PC-3 (cell line): Measurements from ENCODE around the gene SUV39H1. TPM values are rescaled to one million over a fixed set of nuclear protein-coding genes. Genes with fewer than 3 reads are reported as not detected.

Source experiments
- ATAC-seq: fragments of 200-7000 bp; cut with Tn5 transposase; 2 replicates; pipeline ENCODE4 v1.9.1; 2020; ENCODE audit warnings: mild to moderate bottlenecking, moderate library complexity
- BruUV-seq: library from RNA; stranded (reverse); fragments of 400-500 nt; replicated peaks from 2 replicates; lab custom pipeline; 2021; lab: Mats Ljungman, UMichigan
- CTCF ChIA-PET: fragments of 300-600 bp; sonication (Branson Sonifier 250); formaldehyde crosslinking; loops from one replicate; lab custom pipeline; 2022; ENCODE audit warnings: antibody characterized with exemption; lab: Charles Lee
- POLR2A ChIA-PET: fragments of 300-600 bp; sonication (Branson Sonifier 250); formaldehyde crosslinking; loops from one replicate; lab custom pipeline; 2022; ENCODE audit warnings: antibody characterized with exemption; ENCODE audit not compliant: unreplicated experiment; lab: Charles Lee
- DNase-seq: peaks from one replicate; pipeline ENCODE4 v3.0.0-alpha.2; 2015
- H2AFZ ChIP-seq: fragments of 300-600 bp; sonication (generic); 2 replicates; pipeline ENCODE4 v1.6.0; 2016; ENCODE audit warnings: antibody characterized with exemption, low read length
- H3F3A ChIP-seq: fragments of 300-600 bp; sonication (generic); one replicate; pipeline ENCODE4 v1.6.0; 2017; ENCODE audit warnings: antibody characterized with exemption, low read length, control low read depth, mild to moderate bottlenecking; ENCODE audit not compliant: unreplicated experiment
- H3K27ac ChIP-seq: fragments of 300-600 bp; sonication (generic); 2 replicates; pipeline ENCODE4 v1.5.1; 2016; ENCODE audit warnings: mild to moderate bottlenecking, low read length
- H3K27me3 ChIP-seq: fragments of 300-600 bp; sonication (generic); 2 replicates; pipeline ENCODE4 v1.6.1; 2016; ENCODE audit warnings: low read length, mixed read lengths
- H3K36me3 ChIP-seq: fragments of 300-600 bp; sonication (generic); 2 replicates; pipeline ENCODE4 v1.6.1; 2016; ENCODE audit warnings: low read depth, mixed run types, low read length, mixed read lengths
- H3K4me1 ChIP-seq: fragments of 300-600 bp; sonication (generic); 2 replicates; pipeline ENCODE4 v1.5.1; 2016; ENCODE audit warnings: low read length; ENCODE audit not compliant: insufficient read depth
- H3K4me2 ChIP-seq: fragments of 300-600 bp; sonication (generic); 2 replicates; pipeline ENCODE4 v1.6.0; 2016; ENCODE audit warnings: low read length
- H3K4me3 ChIP-seq: fragments of 300-600 bp; sonication (generic); 2 replicates; pipeline ENCODE4 v1.5.1; 2016; ENCODE audit warnings: mild to moderate bottlenecking, low read length, mixed read lengths
- H3K79me2 ChIP-seq: fragments of 300-600 bp; sonication (generic); 2 replicates; pipeline ENCODE4 v1.6.1; 2017; ENCODE audit warnings: low read length, mixed read lengths
- H3K9ac ChIP-seq: fragments of 300-600 bp; sonication (generic); 2 replicates; pipeline ENCODE4 v1.6.0; 2016; ENCODE audit warnings: mild to moderate bottlenecking, low read length
- H3K9me2 ChIP-seq: fragments of 300-600 bp; sonication (generic); replicated peaks from 2 replicates; pipeline ENCODE4 v1.6.1; 2016; ENCODE audit warnings: mixed run types, low read length, mixed read lengths
- H3K9me3 ChIP-seq: fragments of 300-600 bp; sonication (generic); 2 replicates; pipeline ENCODE4 v1.6.1; 2016; ENCODE audit warnings: low read length, mixed read lengths
- H4K20me1 ChIP-seq: fragments of 300-600 bp; sonication (generic); 2 replicates; pipeline ENCODE4 v1.6.1; 2016; ENCODE audit warnings: low read length, mixed read lengths
- EZH2 ChIP-seq: fragments of 300-600 bp; sonication (generic); IDR thresholded peaks from one replicate; pipeline ENCODE4 v1.6.1; 2017; ENCODE audit warnings: antibody characterized with exemption, mild to moderate bottlenecking, low read length; ENCODE audit not compliant: unreplicated experiment
- EZH2phosphoT487 ChIP-seq: fragments of 300-600 bp; sonication (generic); IDR thresholded peaks from 2 replicates; pipeline ENCODE4 v1.6.1; 2018; ENCODE audit warnings: mild to moderate bottlenecking, antibody characterized with exemption, low read length, borderline replicate concordance
- intact Hi-C: fragments of 100-400 bp; cut with micrococcal nuclease; formaldehyde crosslinking; loops from 2 replicates; pipeline ENCODE4 v1.9.0; 2023
- total RNA-seq: library from RNA; depleted of rRNA; stranded (reverse); fragments of >200 nt; gene quantifications from 2 replicates; pipeline ENCODE4 v1.2.3, GENCODE V29; 2014
- TF ChIP-seq, protein P1 (sequence below): fragments of 300-600 bp; sonication (generic); conservative IDR thresholded peaks from 2 replicates; pipeline ENCODE4 v1.5.1; 2017; ENCODE audit warnings: antibody characterized with exemption, low read depth, mild to moderate bottlenecking, low read length

Gene SUV39H1
- total RNA-seq, 1 experiment from 2014 or later, result 22.3 TPM

DNA sequence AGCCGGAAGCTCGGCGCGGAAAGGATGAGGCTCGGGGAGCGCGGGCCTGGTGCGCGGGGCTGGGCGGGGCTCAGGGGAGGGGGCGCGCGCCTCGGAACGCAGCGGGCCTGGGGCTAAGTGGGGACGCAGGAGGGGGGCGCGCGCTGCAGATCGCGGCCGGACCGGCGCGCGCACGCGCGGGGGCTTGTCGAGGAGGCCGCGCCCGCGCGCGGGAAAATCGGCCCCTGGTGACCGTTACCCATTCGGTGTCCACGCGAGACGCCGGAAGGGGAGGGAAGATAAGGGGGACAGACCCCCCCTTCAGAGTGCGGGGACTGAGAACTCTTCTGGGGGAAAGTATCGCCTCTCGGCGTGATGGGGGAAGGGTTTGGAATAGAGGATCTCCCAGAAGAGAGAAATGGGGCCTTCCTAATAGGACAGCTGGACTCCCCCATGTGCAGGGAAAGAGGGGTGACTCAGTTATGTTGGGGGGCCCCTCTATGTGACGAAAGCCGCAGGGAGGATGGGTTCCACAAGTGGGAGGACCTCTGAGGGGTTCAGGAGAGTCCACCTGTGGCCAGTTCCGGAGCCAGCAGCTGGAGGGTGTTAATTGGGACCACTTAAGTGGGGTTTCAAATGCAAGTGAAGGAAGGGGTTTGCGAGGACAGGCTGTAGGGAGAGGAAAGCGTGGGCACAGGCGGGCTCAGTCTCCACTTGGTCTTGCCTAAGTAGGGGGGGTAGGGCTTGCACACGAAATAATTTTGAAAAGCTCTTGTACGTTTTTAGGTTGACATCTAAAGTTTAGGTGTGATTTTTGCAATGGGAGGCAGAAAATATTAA is 584 bp downstream of the SUV39H1 start:
- Histone ChIP-seq H3K79me2 (peaks cover 51% of the 10 kb centered on the region), H3K4me3 (peak overlapping the region; percentile 78), H3F3A (no peaks in the 10 kb centered on the region), H3K27ac (peak overlapping the region; percentile 64), H3K36me3 (peaks cover 15% of the 10 kb centered on the region), H3K27me3 (no peaks in the 10 kb centered on the region), H3K4me2 (peak overlapping the region; percentile 93), H3K9me3 (no peaks in the 10 kb centered on the region), H3K9ac (peak overlapping the region; percentile 95), H3K4me1 (peaks cover 12% of the 10 kb centered on the region), H4K20me1 (no peaks in the 10 kb centered on the region), H3K9me2 (no peaks in the 10 kb centered on the region), H2AFZ (peak overlapping the region; percentile 57)
- POLR2A ChIA-PET, result interaction anchor here (0.6 to 0.7 kb wide), 2 partner anchors 40 to 426 kb away, joined by 4 read pairs; no protein-coding TSS in a partner anchor
- no TSS peak for BruUV-seq
- intact Hi-C loops, result loop anchor here (1.0 kb wide), 2 partner anchors 49 to 104 kb away; no protein-coding TSS in a partner anchor
- DNase-seq, result peak; percentile 45
- TF ChIP-seq, protein P1, sequence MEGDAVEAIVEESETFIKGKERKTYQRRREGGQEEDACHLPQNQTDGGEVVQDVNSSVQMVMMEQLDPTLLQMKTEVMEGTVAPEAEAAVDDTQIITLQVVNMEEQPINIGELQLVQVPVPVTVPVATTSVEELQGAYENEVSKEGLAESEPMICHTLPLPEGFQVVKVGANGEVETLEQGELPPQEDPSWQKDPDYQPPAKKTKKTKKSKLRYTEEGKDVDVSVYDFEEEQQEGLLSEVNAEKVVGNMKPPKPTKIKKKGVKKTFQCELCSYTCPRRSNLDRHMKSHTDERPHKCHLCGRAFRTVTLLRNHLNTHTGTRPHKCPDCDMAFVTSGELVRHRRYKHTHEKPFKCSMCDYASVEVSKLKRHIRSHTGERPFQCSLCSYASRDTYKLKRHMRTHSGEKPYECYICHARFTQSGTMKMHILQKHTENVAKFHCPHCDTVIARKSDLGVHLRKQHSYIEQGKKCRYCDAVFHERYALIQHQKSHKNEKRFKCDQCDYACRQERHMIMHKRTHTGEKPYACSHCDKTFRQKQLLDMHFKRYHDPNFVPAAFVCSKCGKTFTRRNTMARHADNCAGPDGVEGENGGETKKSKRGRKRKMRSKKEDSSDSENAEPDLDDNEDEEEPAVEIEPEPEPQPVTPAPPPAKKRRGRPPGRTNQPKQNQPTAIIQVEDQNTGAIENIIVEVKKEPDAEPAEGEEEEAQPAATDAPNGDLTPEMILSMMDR, result no peak
- no peak for TF ChIP-seq EZH2
- no peak for TF ChIP-seq EZH2phosphoT487
- ATAC-seq, result peak; percentile 10
- CTCF ChIA-PET, result no interaction called here

DNA sequence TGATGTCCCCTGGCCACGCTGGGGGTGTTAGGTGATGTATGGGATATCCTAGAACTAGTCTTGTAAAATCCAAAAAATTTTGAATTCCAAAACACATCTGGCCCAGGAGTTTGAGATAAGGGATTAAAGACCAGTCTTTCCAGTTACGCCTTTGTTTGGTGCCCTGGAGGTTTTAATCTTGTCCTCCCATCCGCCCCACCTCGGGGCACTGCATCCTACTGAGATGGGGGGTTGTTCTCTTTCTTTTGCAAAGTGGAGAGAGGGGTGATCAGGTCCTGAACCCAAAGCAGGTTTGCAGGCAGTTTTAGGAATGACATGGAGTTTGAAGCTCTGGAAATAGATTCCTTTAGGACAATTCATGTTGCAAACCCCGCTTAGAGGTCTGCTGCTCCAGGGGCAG is 1.8 kb downstream of the SUV39H1 start:
- 0 out of 2 replicates have a peak, but pooled peaks cover 2% of the 10 kb centered on the region for H4K20me1 ChIP-seq
- H2AFZ ChIP-seq, result no peak overlapping the region
- H3K27me3 ChIP-seq, result no peaks in the 10 kb centered on the region
- H3K4me1 ChIP-seq, result peaks cover 18% of the 10 kb centered on the region
- no peak overlapping the region for H3K4me3 ChIP-seq
- no peak overlapping the region; the same call in 1 of the 2 replicates for H3K9ac ChIP-seq
- H3F3A ChIP-seq, result no peaks in the 10 kb centered on the region
- H3K4me2 ChIP-seq, result peak overlapping the region; percentile 93; the same call in 1 of the 2 replicates
- TF ChIP-seq, protein P1, result no peak
- TF ChIP-seq EZH2phosphoT487, result no peak
- no peak for TF ChIP-seq EZH2
- ChIA-PET POLR2A (no interaction called here), CTCF (no interaction called here)
- H3K9me2 ChIP-seq, result no peaks in the 10 kb centered on the region
- no peak overlapping the region for H3K27ac ChIP-seq
- BruUV-seq, result no TSS peak
- peaks cover 23% of the 10 kb centered on the region for H3K36me3 ChIP-seq
- ATAC-seq (no peak), DNase-seq (no peak)
- intact Hi-C loops, result no loop called here
- H3K9me3 ChIP-seq, result no peaks in the 10 kb centered on the region
- H3K79me2 ChIP-seq, result peaks cover 51% of the 10 kb centered on the region

DNA sequence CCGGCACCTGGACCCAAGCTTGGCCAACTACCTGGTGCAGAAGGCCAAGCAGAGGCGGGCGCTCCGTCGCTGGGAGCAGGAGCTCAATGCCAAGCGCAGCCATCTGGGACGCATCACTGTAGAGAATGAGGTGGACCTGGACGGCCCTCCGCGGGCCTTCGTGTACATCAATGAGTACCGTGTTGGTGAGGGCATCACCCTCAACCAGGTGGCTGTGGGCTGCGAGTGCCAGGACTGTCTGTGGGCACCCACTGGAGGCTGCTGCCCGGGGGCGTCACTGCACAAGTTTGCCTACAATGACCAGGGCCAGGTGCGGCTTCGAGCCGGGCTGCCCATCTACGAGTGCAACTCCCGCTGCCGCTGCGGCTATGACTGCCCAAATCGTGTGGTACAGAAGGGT is 3.7 kb downstream of the SUV39H1 start:
- H3K4me3 ChIP-seq, result no peak overlapping the region

More for the DNA sequence above, 3.7 kb downstream of the SUV39H1 start:
- no peak overlapping the region for H2AFZ ChIP-seq
- H3K4me1 ChIP-seq, result peaks cover 32% of the 10 kb centered on the region
- ATAC-seq (no peak), DNase-seq (no peak)
- no peaks in the 10 kb centered on the region for H3K27me3 ChIP-seq
- CTCF ChIA-PET, result no interaction called here
- peaks cover 59% of the 10 kb centered on the region for H3K79me2 ChIP-seq
- no peaks in the 10 kb centered on the region for H3K9me3 ChIP-seq
- no peak overlapping the region for H3K9ac ChIP-seq
- H3K9me2 ChIP-seq, result no peaks in the 10 kb centered on the region
- no peak overlapping the region for H3K27ac ChIP-seq
- H3F3A ChIP-seq, result peaks cover 4% of the 10 kb centered on the region
- peaks cover 27% of the 10 kb centered on the region for H3K36me3 ChIP-seq
- H3K4me2 ChIP-seq, result no peak overlapping the region
- BruUV-seq, result no TSS peak
- TF ChIP-seq EZH2 (no peak), EZH2phosphoT487 (no peak)
- TF ChIP-seq, protein P1, result no peak
- peaks cover 8% of the 10 kb centered on the region; the same call in 1 of the 2 replicates for H4K20me1 ChIP-seq
- POLR2A ChIA-PET, result no interaction called here
- intact Hi-C loops, result no loop called here
